ENCODE results near the gene DPYSL5.
"Not testable (repeated sequence)": the region's sequence is repeated elsewhere in the genome, so short reads cannot be mapped to it uniquely, and the experiment has no call there.

Gene DPYSL5

GRCh38 chr2:26847655-26848335, at the start of gene DPYSL5:
Gene DPYSL5 (plus strand): TSS chr2:26848132. CDS start chr2:26898500, 50,368 bp downstream.
- in situ Hi-C loops (cut with HindIII; ENCODE audit: low sequenced_read_pairs), result no loop called here

GRCh38 chr2:26801328-26801727, 46.6 kb upstream of the DPYSL5 start:
- in situ Hi-C loops (cut with HindIII; ENCODE audit: low sequenced_read_pairs), result no loop called here

- in situ Hi-C loops (cut with HindIII; ENCODE audit: low sequenced_read_pairs), result no loop called here
Measured at GRCh38 chr2:26801796-26802195, 46.1 kb upstream of the DPYSL5 start.

GRCh38 chr2:26805241-26805676, 42.7 kb upstream of the DPYSL5 start:
- in situ Hi-C loops (cut with HindIII; ENCODE audit: low sequenced_read_pairs), result no loop called here

GRCh38 chr2:26807788-26808460, 40.0 kb upstream of the DPYSL5 start:
- in situ Hi-C loops (cut with HindIII; ENCODE audit: low sequenced_read_pairs), result no loop called here

GRCh38 chr2:26809211-26809610, 38.7 kb upstream of the DPYSL5 start:
- in situ Hi-C loops (cut with HindIII; ENCODE audit: low sequenced_read_pairs), result no loop called here

- in situ Hi-C loops (cut with HindIII; ENCODE audit: low sequenced_read_pairs), result no loop called here
Measured at GRCh38 chr2:26809876-26810577, 37.9 kb upstream of the DPYSL5 start.

GRCh38 chr2:26811261-26811660, 36.7 kb upstream of the DPYSL5 start:
- in situ Hi-C loops (cut with HindIII; ENCODE audit: low sequenced_read_pairs), result no loop called here

GRCh38 chr2:26811791-26812694, 35.9 kb upstream of the DPYSL5 start:
- in situ Hi-C loops (cut with HindIII; ENCODE audit: low sequenced_read_pairs), result no loop called here

GRCh38 chr2:26812731-26813130, 35.2 kb upstream of the DPYSL5 start:
- in situ Hi-C loops (cut with HindIII; ENCODE audit: low sequenced_read_pairs), result no loop called here

GRCh38 chr2:26814072-26814765, 33.7 kb upstream of the DPYSL5 start:
- in situ Hi-C loops (cut with HindIII; ENCODE audit: low sequenced_read_pairs), result not testable (repeated sequence)

- in situ Hi-C loops (cut with HindIII; ENCODE audit: low sequenced_read_pairs), result no loop called here
Measured at GRCh38 chr2:26816893-26817292, 31.0 kb upstream of the DPYSL5 start.

GRCh38 chr2:26818255-26818654, 29.7 kb upstream of the DPYSL5 start:
- in situ Hi-C loops (cut with HindIII; ENCODE audit: low sequenced_read_pairs), result no loop called here

- in situ Hi-C loops (cut with HindIII; ENCODE audit: low sequenced_read_pairs), result no loop called here
Measured at GRCh38 chr2:26818972-26819371, 29.0 kb upstream of the DPYSL5 start.

GRCh38 chr2:26820932-26821331, 27.0 kb upstream of the DPYSL5 start:
- in situ Hi-C loops (cut with HindIII; ENCODE audit: low sequenced_read_pairs), result no loop called here

- in situ Hi-C loops (cut with HindIII; ENCODE audit: low sequenced_read_pairs), result no loop called here
Measured at GRCh38 chr2:26822877-26823276, 25.1 kb upstream of the DPYSL5 start.

GRCh38 chr2:26838121-26838906, 9.6 kb upstream of the DPYSL5 start:
- in situ Hi-C loops (cut with HindIII; ENCODE audit: low sequenced_read_pairs), result no loop called here

GRCh38 chr2:26840937-26841610, 6.9 kb upstream of the DPYSL5 start:
- in situ Hi-C loops (cut with HindIII; ENCODE audit: low sequenced_read_pairs), result no loop called here

GRCh38 chr2:26843041-26843440, 4.9 kb upstream of the DPYSL5 start:
- in situ Hi-C loops (cut with HindIII; ENCODE audit: low sequenced_read_pairs), result no loop called here
